H9 (cell line): Measurements from ENCODE around the gene MED10. TPM values are rescaled to one million over a fixed set of nuclear protein-coding genes. Genes with fewer than 3 reads are reported as not detected.

Experiments used
- DNase-seq: peaks from one replicate; pipeline ENCODE4 v3.0.0-alpha.2; 2017
- H2AFZ ChIP-seq: one replicate; pipeline ENCODE4 v1.6.1; 2013; ENCODE audit warnings: mild to moderate bottlenecking, low read length, control low read depth, moderate library complexity
- H2AK5ac ChIP-seq: 2 replicates; pipeline ENCODE4 v1.6.1; 2013; ENCODE audit warnings: low read length, control low read depth, mixed read lengths; ENCODE audit not compliant: insufficient read length
- H2BK120ac ChIP-seq: one replicate; pipeline ENCODE4 v1.6.1; 2013; ENCODE audit warnings: low read depth, mild to moderate bottlenecking, low read length, control low read depth, inconsistent platforms; ENCODE audit not compliant: poor library complexity, severe bottlenecking
- H2BK12ac ChIP-seq: 2 replicates; pipeline ENCODE4 v1.6.1; 2013; ENCODE audit warnings: low read length, control low read depth, mixed read lengths, low read depth; ENCODE audit not compliant: insufficient read length
- H2BK15ac ChIP-seq: 2 replicates; pipeline ENCODE4 v1.6.1; 2013; ENCODE audit warnings: low read depth, low read length, control low read depth
- H2BK20ac ChIP-seq: one replicate; pipeline ENCODE4 v1.6.1; 2013; ENCODE audit warnings: low read depth, mild to moderate bottlenecking, low read length, control low read depth, inconsistent platforms; ENCODE audit not compliant: poor library complexity, severe bottlenecking
- H2BK5ac ChIP-seq: 2 replicates; pipeline ENCODE4 v1.6.1; 2013; ENCODE audit warnings: low read length, control low read depth, mixed read lengths; ENCODE audit not compliant: insufficient read length
- H3K14ac ChIP-seq: 2 replicates; pipeline ENCODE4 v1.6.1; 2013; ENCODE audit warnings: low read length, control low read depth; ENCODE audit not compliant: insufficient read depth
- H3K18ac ChIP-seq: 2 replicates; pipeline ENCODE4 v1.6.1; 2013; ENCODE audit warnings: low read depth, mild to moderate bottlenecking, mixed read lengths, low read length, control low read depth; ENCODE audit not compliant: insufficient read length
- H3K23ac ChIP-seq: 2 replicates; pipeline ENCODE4 v1.6.1; 2013; ENCODE audit warnings: low read length, control low read depth, mixed read lengths, low read depth; ENCODE audit not compliant: insufficient read length
- H3K23me2 ChIP-seq: 2 replicates; pipeline ENCODE4 v1.6.1; 2013; ENCODE audit warnings: low read depth, mild to moderate bottlenecking, mixed read lengths, low read length, control low read depth; ENCODE audit not compliant: insufficient read length, poor library complexity, severe bottlenecking
- H3K27ac ChIP-seq: 2 replicates; pipeline ENCODE4 v1.5.1; 2013; ENCODE audit warnings: low read length, control low read depth, mixed read lengths, low read depth; ENCODE audit not compliant: insufficient read length
- H3K27me3 ChIP-seq: 2 replicates; pipeline ENCODE4 v1.6.1; 2013; ENCODE audit warnings: low read length, control low read depth, inconsistent platforms; ENCODE audit not compliant: insufficient read depth
- H3K4ac ChIP-seq: 2 replicates; pipeline ENCODE4 v1.6.1; 2013; ENCODE audit warnings: low read depth, mild to moderate bottlenecking, control low read depth, inconsistent platforms, low read length, moderate library complexity
- H3K4me1 ChIP-seq: 2 replicates; pipeline ENCODE4 v1.6.1; 2013; ENCODE audit warnings: low read length, control low read depth, inconsistent platforms; ENCODE audit not compliant: insufficient read depth
- H3K4me2 ChIP-seq: 2 replicates; pipeline ENCODE4 v1.6.1; 2013; ENCODE audit warnings: low read length, control low read depth, mixed read lengths; ENCODE audit not compliant: insufficient read length, insufficient read depth
- H3K56ac ChIP-seq: 2 replicates; pipeline ENCODE4 v1.6.1; 2013; ENCODE audit warnings: low read depth, mild to moderate bottlenecking, mixed read lengths, low read length, control low read depth; ENCODE audit not compliant: insufficient read length
- H3K79me1 ChIP-seq: 2 replicates; pipeline ENCODE4 v1.6.1; 2013; ENCODE audit warnings: low read depth, mild to moderate bottlenecking, moderate library complexity, low read length, control low read depth, inconsistent platforms; ENCODE audit not compliant: insufficient read depth, poor library complexity, severe bottlenecking
- H3K79me2 ChIP-seq: 2 replicates; pipeline ENCODE4 v1.6.1; 2013; ENCODE audit warnings: low read length, control low read depth, inconsistent platforms; ENCODE audit not compliant: insufficient read depth
- H3K9ac ChIP-seq: 2 replicates; pipeline ENCODE4 v1.6.1; 2013; ENCODE audit warnings: low read length, control low read depth, mixed read lengths; ENCODE audit not compliant: insufficient read length; ENCODE audit errors: extremely low read depth
- H3K9me3 ChIP-seq: one replicate; pipeline ENCODE4 v1.6.1; 2013; ENCODE audit warnings: low read depth, low read length, inconsistent platforms; ENCODE audit not compliant: control insufficient read depth
- H3T11ph ChIP-seq: one replicate; pipeline ENCODE4 v1.6.1; 2013; ENCODE audit warnings: mild to moderate bottlenecking, low read length, control low read depth, inconsistent platforms
- H4K20me1 ChIP-seq: one replicate; pipeline ENCODE4 v1.6.1; 2013; ENCODE audit not compliant: control insufficient read depth, insufficient read length, insufficient read depth
- H4K5ac ChIP-seq: 2 replicates; pipeline ENCODE4 v1.6.1; 2013; ENCODE audit warnings: low read depth, mild to moderate bottlenecking, mixed read lengths, low read length, control low read depth; ENCODE audit not compliant: insufficient read length
- H4K8ac ChIP-seq: replicated peaks from 2 replicates; pipeline ENCODE4 v1.6.1; 2013; ENCODE audit warnings: low read length, control low read depth, mixed read lengths, low read depth; ENCODE audit not compliant: insufficient read length
- H4K91ac ChIP-seq: 2 replicates; pipeline ENCODE4 v1.6.1; 2013; ENCODE audit warnings: low read depth, mild to moderate bottlenecking, moderate library complexity, mixed read lengths, low read length, control low read depth; ENCODE audit not compliant: insufficient read length
- H3K27ac Mint-ChIP-seq, 3 experiments: 2 replicates in 2 of 3; 3 replicates in 1 of 3; pipeline ENCODE4 v1.8.0; 2020 to 2021; ENCODE audit warnings: mixed read lengths in 3 of 3, mild to moderate bottlenecking in 1 of 3, moderate library complexity in 1 of 3
- H3K27me3 Mint-ChIP-seq: 2 replicates; pipeline ENCODE4 v1.8.0; 2021; ENCODE audit warnings: low read depth, mild to moderate bottlenecking, moderate library complexity, mixed read lengths
- H3K36me3 Mint-ChIP-seq, 3 experiments: 2 replicates in 2 of 3; 3 replicates in 1 of 3; pipeline ENCODE4 v1.8.0; 2020 to 2021; ENCODE audit warnings: low read depth in 3 of 3, mixed read lengths in 3 of 3; ENCODE audit not compliant: insufficient read depth in 1 of 3
- H3K4me1 Mint-ChIP-seq, 2 experiments: 2 replicates each; pipeline ENCODE4 v1.8.0; 2020; ENCODE audit warnings: mixed read lengths in 2 of 2
- H3K4me3 Mint-ChIP-seq, 2 experiments: 2 replicates in 1 of 2; 3 replicates in 1 of 2; pipeline ENCODE4 v1.8.0; 2020 to 2021; ENCODE audit warnings: mild to moderate bottlenecking in 2 of 2, mixed read lengths in 2 of 2, moderate library complexity in 1 of 2
- H3K9me3 Mint-ChIP-seq, 2 experiments: 2 replicates in 1 of 2; 3 replicates in 1 of 2; pipeline ENCODE4 v1.8.0; 2020; ENCODE audit warnings: mild to moderate bottlenecking in 2 of 2, mixed read lengths in 2 of 2, moderate library complexity in 1 of 2
- WGBS: extraction: QIAGEN DNeasy Blood & Tissue Kit; methylation state at CpG from one replicate; pipeline ENCODE4 v1.1.7; 2013; ENCODE audit warnings: missing lambda C conversion rate, low lambda C conversion rate, mixed read lengths; ENCODE audit not compliant: insufficient read length; ENCODE audit errors: extremely low coverage; 5-methylcytosine and 5-hydroxymethylcytosine counted together
- total RNA-seq: library from RNA; stranded (reverse); gene quantifications from 2 replicates; pipeline ENCODE4 v1.2.1, GENCODE V29; 2021
- TF ChIP-seq, protein P1 (sequence below): fragments of 200-600 bp; sonication (generic); conservative IDR thresholded peaks from 3 replicates; pipeline ENCODE4 v1.8.0; 2021; ENCODE audit warnings: antibody characterized with exemption, mild to moderate bottlenecking

The MED10 gene
- total RNA-seq, 1 experiment from 2014 or later = 35.3 TPM

DNA sequence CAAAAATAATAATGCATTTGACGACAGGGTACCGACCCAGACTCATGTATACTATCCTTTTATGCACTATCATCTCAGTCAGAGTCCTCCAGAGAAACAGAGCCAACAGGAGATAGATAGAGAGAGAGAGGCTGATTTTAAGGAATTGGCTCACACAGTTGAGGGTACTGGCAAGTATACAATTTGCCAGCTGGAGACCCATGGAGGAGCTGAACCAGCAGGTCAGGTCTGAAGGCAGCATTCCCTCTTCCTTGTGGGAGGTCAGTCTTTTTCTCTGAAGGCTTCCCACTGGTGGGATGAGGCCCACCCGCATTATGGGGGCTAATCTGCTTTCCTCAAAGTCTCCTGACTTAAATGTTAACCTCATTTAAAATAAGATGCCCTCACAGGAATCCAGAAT lies 17.3 kb upstream of the MED10 start:
- no CpG with 5 or more reads among the region's 3 CpGs for WGBS
- Histone ChIP-seq H3K79me2 (no peaks in the 10 kb centered on the region), H4K20me1 (no peaks in the 10 kb centered on the region), H2AFZ (no peak overlapping the region), H4K5ac (no peak overlapping the region), H3K56ac (no peak overlapping the region), H3K79me1 (no peaks in the 10 kb centered on the region), H2BK20ac (no peak overlapping the region), H3K27ac (no peak overlapping the region), H2BK5ac (no peak overlapping the region), H3T11ph (no peak overlapping the region), H3K4ac (no peak overlapping the region), H3K4me2 (no peak overlapping the region), H3K9me3 (no peaks in the 10 kb centered on the region), H2BK12ac (no peak overlapping the region), H3K4me1 (no peaks in the 10 kb centered on the region), H3K23ac (no peak overlapping the region), H2BK120ac (no peak overlapping the region), H3K14ac (no peak overlapping the region), H3K9ac (no peak overlapping the region), H4K91ac (no peak overlapping the region), H4K8ac (no peak overlapping the region), H3K27me3 (no peaks in the 10 kb centered on the region), H2AK5ac (no peak overlapping the region), H3K18ac (no peak overlapping the region), H3K23me2 (no peaks in the 10 kb centered on the region), H2BK15ac (no peak overlapping the region)
- Mint-ChIP-seq H3K36me3 (no peaks in the 10 kb centered on the region), H3K9me3 (peaks cover 5 to 8% of the 10 kb centered on the region in 2 experiments; a peak in 3 of 5 replicates), H3K4me3 (no peak overlapping the region), H3K4me1 (0 out of 4 replicates have a peak, but pooled peaks cover 0 to 2% of the 10 kb centered on the region in 2 experiments), H3K27me3 (peaks cover 38% of the 10 kb centered on the region), H3K27ac (no peak overlapping the region)
- DNase-seq = no peak
- TF ChIP-seq, protein P1, sequence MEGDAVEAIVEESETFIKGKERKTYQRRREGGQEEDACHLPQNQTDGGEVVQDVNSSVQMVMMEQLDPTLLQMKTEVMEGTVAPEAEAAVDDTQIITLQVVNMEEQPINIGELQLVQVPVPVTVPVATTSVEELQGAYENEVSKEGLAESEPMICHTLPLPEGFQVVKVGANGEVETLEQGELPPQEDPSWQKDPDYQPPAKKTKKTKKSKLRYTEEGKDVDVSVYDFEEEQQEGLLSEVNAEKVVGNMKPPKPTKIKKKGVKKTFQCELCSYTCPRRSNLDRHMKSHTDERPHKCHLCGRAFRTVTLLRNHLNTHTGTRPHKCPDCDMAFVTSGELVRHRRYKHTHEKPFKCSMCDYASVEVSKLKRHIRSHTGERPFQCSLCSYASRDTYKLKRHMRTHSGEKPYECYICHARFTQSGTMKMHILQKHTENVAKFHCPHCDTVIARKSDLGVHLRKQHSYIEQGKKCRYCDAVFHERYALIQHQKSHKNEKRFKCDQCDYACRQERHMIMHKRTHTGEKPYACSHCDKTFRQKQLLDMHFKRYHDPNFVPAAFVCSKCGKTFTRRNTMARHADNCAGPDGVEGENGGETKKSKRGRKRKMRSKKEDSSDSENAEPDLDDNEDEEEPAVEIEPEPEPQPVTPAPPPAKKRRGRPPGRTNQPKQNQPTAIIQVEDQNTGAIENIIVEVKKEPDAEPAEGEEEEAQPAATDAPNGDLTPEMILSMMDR = no peak
